ENCODE data around the gene RPS15.

RPS15 gene

DNA sequence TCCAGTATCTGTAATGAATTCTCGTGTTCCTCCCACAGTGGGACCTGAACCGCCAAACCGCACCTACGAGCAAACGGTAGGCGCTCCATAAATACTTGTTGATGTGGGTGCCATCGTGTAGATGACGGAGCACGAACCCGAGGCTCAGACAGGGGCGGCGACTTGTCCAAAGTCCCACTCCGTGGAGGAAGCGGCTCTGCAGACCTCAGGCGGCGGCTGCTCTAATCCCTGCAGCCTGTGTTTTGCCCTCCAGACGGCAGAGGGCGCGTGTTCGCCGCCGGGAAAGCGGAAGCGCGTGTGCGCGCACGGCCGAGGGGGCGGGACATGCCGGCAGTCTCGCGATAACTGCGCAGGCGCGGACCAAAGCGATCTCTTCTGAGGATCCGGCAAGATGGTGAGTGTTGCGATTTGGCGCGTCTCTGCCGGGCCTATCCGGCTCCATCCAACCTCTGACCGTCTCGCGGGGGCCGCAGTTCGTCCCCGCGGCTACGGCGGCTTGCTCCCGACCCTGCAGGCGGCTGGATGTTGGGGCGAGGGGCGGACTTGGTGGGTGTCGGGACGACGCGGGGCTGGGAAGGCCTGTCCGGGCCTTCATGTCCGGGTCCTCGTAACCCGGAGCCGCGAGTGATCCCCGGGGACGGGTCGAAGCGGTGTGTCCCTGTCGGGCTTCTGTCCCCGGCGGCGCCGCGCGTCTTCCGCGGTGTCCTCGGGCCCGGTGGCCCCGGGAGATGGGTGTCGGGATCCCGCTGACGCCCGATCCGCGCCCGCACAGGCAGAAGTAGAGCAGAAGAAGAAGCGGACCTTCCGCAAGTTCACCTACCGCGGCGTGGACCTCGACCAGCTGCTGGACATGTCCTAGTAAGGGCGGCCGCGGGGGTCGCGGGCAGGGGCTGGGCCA, at the start of gene RPS15:
TSS of gene RPS15 (plus strand) at position 362 of the 898 bp plus-strand sequence. CDS start at position 392, 30 bp downstream.
- DNase-seq (ENCODE audit: low spot score), result peak; percentile 96

- no peak for DNase-seq (ENCODE audit: low spot score)
Observed at GRCh38 chr19:1388637-1389026, 49.6 kb upstream of the RPS15 start.

GRCh38 chr19:1389033-1389940, 48.9 kb upstream of the RPS15 start:
- DNase-seq (ENCODE audit: low spot score), result no peak

- no peak for DNase-seq (ENCODE audit: low spot score)
Observed at GRCh38 chr19:1390890-1391423, 47.2 kb upstream of the RPS15 start.

DNA sequence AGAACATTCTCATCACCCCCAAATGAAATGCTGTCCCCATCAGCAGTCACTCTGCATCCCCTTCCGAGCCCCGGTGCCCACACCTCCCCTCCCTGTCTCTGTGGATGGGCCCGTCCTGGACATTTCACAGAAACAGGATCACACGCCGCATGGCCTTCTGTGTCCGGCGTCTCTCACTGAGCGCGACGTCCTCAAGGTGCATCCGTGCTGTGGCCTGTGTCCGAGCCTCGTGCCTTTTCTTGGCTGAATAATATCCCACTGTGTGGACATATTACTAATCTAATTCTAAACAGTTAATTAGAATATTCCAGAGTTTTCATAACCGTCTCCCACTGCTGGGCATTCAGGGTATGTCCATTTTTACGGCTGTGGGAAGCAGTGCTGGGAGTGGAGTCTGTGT, 45.8 kb upstream of the RPS15 start:
- DNase-seq (ENCODE audit: low spot score), result no peak

DNA sequence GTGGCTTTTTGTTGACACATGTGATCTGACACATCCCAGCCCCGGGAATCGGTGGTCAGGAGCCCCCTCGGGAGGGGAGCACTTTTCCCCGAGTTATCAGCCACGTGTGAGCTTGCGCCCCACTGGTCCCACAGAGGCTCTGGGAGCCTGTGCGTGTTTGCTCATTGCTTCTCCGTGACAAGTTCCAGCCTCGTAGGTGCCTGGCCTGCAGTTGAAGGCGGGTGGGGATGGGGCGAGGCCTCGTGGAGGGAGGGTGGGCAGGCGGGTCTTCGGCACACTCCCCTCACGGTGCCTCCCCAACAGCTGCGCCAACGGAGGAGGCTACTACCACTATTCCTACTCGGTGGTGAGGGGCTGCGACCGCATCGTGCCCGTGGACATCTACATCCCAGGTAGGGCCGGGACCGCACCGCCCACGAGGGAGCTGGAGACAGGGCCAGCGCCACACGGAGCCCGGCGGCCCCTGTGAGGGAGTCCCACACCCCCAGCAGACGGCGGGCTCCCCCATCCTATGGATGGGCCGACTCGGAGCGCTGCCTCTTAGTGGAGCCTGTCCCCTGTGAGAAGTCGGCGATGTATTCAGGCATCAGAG, 45.2 kb upstream of the RPS15 start:
- DNase-seq (ENCODE audit: low spot score), result no peak

DNA sequence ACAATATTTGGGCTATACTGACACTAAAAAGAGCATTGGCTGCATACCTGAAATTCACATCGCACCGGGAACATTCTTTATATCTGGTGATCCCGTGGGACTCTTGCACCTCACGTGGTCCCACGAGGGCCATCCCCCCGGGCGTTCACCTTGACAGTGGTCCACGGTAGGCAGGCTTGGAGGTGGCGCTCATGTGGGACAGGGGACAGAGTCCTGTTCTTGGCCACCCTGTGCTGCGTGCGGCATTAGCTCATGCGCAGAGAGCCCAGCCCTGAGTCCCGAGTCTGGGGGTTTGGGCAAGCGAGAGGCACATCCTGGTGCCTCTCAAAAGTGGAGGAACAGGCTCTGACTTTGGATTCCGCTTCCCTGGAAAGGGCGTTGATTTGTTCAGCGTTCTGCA, 44.4 kb upstream of the RPS15 start:
- no peak for DNase-seq (ENCODE audit: low spot score)

DNA sequence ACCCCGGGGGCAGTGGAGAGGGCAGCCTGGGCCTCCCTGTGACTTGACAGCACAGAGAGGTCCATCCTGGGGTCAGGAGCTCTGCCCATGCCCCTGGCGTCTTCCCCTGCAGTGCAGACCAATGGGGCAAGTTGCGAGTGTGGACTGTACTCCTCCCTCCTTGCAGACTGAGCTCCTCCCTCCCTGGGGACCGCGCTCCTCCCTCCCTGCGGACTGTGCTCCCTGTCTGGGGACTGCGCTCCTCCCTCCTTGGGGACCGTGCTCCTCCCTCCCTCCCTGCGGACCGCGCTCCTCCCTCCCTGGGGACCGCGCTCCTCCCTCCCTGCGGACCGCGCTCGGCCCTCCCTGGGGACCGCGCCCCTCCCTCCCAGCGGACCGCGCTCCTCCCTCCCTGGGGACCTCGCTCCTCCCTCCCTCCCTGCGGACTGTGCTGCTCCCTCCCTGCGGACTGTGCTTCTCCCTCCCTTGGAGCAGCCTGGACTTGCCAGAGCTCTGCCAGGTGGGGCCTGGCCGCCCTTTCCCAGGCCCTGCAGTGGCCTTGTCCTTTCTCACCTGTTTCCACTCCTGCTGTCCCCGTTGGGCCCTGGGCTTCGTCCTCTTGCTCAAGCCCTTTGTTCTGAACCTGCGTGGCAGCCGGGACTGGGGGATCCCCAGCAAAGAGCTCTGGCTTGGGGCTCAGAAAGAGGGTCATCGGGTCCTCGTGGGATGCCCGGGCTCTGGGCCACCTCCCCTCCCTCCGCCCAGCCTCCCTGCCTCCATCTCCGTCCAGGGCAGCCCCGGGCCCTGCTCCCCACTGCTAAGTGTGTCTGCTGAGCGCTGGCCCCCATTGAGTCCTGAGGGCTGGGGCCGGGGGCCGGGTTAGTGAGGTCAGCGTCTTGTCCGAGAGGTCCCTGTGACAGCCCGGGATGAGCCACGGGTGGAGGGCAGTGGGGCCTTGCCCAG, 43.7 kb upstream of the RPS15 start:
- DNase-seq (ENCODE audit: low spot score), result no peak

DNA sequence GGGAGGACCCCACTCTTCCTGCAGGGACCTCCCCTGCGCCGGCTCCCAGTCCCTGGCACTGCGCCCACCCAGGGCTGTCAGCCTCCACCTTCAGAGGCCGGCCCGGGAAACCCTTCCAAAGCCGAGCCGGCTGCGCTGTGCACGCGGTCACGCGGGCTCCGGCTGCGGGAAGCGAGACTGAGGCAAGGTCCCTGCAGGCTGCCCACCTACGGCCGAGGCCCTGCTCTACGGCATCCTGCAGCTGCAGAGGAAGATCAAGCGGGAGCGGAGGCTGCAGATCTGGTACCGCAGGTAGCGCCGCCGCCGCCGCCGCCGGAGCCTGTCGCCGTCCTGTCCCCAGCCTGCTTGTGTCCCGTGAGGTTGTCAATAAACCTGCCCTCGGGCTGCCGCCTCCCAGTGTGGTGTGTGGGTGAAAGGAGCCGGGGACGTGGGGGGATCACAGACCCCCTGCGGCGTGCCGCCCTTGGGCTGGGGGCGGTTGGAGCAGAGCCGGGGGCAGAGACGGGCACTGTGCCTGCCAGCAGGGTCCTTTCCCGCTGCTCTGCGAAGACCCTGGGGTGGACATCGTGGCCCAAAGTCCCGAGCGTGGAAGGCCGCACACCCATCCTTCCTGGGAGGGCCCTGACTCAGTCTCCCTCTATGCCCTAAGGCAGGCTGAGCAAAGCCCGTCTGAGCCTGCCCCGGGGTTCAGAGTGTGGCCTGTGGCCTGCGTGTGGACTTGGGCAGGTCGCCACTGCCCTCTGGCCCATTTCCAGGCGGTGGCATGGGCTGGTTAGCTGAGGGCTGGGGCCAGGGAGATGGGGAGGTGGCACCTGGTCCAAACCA, 42.8 kb upstream of the RPS15 start:
- DNase-seq (ENCODE audit: low spot score), result no peak

GRCh38 chr19:1396019-1396767, 42.0 kb upstream of the RPS15 start:
- DNase-seq (ENCODE audit: low spot score), result no peak

GRCh38 chr19:1396768-1397679, 41.2 kb upstream of the RPS15 start:
- no peak for DNase-seq (ENCODE audit: low spot score)

- no peak for DNase-seq (ENCODE audit: low spot score)
Observed at GRCh38 chr19:1397838-1398237, 40.4 kb upstream of the RPS15 start.

DNA sequence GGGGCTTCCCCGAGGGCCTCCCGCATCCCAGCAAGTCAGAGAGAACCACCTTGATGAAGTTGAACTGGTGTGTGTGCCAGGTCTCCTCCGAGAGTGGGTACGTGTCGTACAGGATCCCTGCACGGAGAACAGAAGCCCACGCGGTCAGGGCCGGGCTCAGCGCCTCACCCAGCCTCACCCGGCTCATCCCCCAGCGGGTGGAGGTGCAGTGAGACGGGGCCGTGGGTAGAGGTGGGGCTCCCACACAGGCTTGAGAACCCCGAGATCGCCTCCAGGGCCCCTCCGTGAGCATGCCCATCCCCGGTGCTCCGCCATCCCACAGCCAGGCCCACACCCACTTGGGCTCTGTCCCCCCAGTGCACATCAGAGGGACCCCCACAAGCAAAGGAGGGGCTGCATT, 39.1 kb upstream of the RPS15 start:
- no peak for DNase-seq (ENCODE audit: low spot score)

DNA sequence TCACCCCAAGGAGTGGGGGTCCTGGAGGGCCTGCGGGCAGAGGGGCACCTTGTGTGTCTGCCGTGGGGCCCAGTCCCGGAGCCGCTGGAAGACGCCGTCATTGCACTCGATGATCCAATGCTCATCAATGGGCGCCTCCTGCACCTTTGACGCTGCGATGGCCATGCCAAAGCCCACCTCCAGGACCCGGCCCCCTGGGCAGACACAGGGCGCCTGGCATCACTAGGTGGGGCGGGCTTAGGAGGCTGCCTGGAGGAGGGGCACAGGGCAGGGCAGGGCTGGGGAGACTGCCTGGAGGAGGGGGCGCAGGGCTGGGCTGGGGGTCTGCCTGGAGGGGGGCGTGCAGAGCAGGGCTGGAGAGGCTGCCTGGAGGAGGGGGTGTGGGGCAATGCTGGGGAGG, 38.5 kb upstream of the RPS15 start:
- DNase-seq (ENCODE audit: low spot score), result no peak

- DNase-seq (ENCODE audit: low spot score), result no peak
Observed at GRCh38 chr19:1400281-1401137, 37.7 kb upstream of the RPS15 start.

DNA sequence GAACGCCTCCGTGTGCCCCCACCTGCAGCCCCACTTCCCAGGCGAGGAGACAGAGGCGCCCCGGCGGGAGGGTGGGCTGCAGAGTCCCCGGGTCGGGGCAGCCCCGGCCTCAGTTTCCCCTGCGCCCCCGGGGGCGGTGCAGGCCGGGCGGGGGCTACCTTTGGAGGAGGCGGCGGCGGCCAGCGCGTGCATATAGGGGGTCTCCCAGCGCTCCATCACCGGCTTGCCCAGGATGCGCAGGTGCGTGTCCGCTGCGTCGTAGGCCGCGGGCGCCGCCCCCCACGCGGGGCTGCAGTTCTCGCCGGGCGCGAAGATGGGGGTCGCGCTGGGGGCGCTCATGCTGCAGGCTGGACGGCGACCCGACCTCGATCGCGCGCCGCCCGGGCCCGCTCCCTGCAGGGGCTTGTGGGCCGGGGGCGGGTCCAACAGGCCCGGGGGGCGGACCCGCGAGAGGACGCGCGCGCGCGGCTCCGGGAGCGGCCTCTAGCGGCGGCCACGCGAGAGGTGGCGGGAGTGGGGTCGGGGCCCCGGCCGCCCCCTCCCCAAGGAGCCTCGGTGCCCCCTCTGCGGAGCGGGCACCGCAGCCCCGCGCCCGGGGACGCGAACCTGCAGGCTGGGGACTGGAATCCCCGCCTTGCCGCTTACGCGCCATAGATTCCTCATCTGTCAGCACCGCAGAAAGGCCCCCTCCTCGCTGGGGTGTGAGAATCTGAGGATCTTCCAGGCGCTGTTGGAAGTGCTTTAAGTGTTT, 36.9 kb upstream of the RPS15 start, which contains the start of gene GAMT:
TSS of gene GAMT (minus strand) at position 405 of the 751 bp plus-strand sequence. CDS start at position 339, 66 bp downstream.
- no peak for DNase-seq (ENCODE audit: low spot score)

- DNase-seq (ENCODE audit: low spot score), result no peak
Observed at GRCh38 chr19:1401889-1402217, 36.3 kb upstream of the RPS15 start.

Data from hematopoietic multipotent progenitor cell treated with erythropoietin and hydrocortisone succinate and interleukin-3 and kit ligand, for 15 days (in vitro differentiated cells).